A673 (cell line): Measurements from ENCODE around the gene ZEB2.
"Not testable (repeated sequence)": the region's sequence is repeated elsewhere in the genome, so short reads cannot be mapped to it uniquely, and the experiment has no call there.

Experiments used
- CTCF ChIP-seq: fragments of 300-800, 200-600 bp; sonication (generic); conservative IDR thresholded peaks from 2 replicates; pipeline ENCODE4 v1.5.1; 2017; ENCODE audit warnings: low read depth, mild to moderate bottlenecking, antibody characterized with exemption, low read length, moderate library complexity, mixed read lengths
- EZH2 ChIP-seq: fragments of 200-600 bp; sonication (generic); IDR thresholded peaks from 2 replicates; pipeline ENCODE4 v1.6.1; 2017; ENCODE audit warnings: borderline replicate concordance, low read depth, mild to moderate bottlenecking, mixed read lengths, antibody characterized with exemption, low read length; ENCODE audit not compliant: poor library complexity, severe bottlenecking

GRCh38 chr2:144364247-144364646 lies 155.7 kb downstream of the ZEB2 start:
- not testable (repeated sequence) for TF ChIP-seq EZH2, CTCF
